PC-9 (cell line): Measurements from ENCODE around the gene FAM174C.

Experiments used
- EZH2 ChIP-seq: fragments of 200-600 bp; sonication (generic); IDR thresholded peaks from 2 replicates; pipeline ENCODE4 v1.8.0; 2017; ENCODE audit warnings: antibody characterized with exemption, low read depth
- TF ChIP-seq, protein P1 (sequence below): fragments of 200-600 bp; sonication (generic); conservative IDR thresholded peaks from 2 replicates; pipeline ENCODE4 v1.6.1; 2017; ENCODE audit warnings: mixed run types, antibody characterized with exemption, mild to moderate bottlenecking, moderate library complexity

DNA sequence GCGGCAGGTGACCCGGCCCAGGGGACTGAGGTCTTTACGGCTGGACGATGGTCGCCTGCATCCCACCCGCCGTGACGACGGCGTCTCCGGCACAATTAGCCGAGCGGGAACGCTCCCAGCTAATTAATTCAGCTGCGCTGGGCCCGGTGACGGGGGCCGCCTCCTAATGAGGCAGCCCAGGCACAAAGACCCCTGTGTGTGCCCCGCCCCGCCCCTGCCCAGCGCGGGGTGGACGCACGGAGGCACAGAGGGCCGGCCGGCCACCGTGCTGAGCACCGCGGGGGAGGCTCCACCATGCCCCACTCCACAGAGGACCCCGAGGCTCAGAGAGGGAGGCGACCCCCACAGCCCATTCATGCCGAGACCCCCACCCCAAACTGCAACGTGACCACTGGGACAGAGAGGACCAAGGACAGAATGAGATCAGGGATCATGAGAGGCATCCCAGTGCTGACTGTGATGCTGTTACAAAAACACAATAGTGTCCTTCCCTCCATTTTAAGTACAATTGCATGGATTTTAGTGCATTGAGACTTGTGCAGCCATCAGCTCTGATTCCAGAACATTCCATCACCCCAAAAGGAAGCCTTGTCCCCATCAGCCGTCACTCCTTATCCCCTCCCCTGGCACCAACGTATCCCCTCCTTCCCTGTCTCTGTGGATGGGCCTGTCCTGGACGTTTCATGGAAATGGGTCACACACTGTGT is 27.4 kb downstream of the FAM174C start:
- TF ChIP-seq, protein P1, sequence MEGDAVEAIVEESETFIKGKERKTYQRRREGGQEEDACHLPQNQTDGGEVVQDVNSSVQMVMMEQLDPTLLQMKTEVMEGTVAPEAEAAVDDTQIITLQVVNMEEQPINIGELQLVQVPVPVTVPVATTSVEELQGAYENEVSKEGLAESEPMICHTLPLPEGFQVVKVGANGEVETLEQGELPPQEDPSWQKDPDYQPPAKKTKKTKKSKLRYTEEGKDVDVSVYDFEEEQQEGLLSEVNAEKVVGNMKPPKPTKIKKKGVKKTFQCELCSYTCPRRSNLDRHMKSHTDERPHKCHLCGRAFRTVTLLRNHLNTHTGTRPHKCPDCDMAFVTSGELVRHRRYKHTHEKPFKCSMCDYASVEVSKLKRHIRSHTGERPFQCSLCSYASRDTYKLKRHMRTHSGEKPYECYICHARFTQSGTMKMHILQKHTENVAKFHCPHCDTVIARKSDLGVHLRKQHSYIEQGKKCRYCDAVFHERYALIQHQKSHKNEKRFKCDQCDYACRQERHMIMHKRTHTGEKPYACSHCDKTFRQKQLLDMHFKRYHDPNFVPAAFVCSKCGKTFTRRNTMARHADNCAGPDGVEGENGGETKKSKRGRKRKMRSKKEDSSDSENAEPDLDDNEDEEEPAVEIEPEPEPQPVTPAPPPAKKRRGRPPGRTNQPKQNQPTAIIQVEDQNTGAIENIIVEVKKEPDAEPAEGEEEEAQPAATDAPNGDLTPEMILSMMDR: no peak
- no peak for TF ChIP-seq EZH2
